Glutamatergic neuron (in vitro differentiated cells): ENCODE results near the gene NMRAL1. TPM values are rescaled to one million over a fixed set of nuclear protein-coding genes. Genes with fewer than 3 reads are reported as not detected.

Source experiments
- DNase-seq: peaks from one replicate; pipeline ENCODE4 v3.0.0; 2022
- H3K27ac Mint-ChIP-seq: one replicate; pipeline ENCODE4 v1.8.0; 2020; ENCODE audit warnings: mild to moderate bottlenecking, mixed read lengths, inconsistent platforms; ENCODE audit not compliant: unreplicated experiment
- H3K27me3 Mint-ChIP-seq: one replicate; pipeline ENCODE4 v1.8.0; 2020; ENCODE audit warnings: mild to moderate bottlenecking, moderate library complexity, mixed read lengths, inconsistent platforms; ENCODE audit not compliant: unreplicated experiment
- H3K36me3 Mint-ChIP-seq: one replicate; pipeline ENCODE4 v1.8.0; 2020; ENCODE audit warnings: mild to moderate bottlenecking, mixed read lengths, inconsistent platforms; ENCODE audit not compliant: unreplicated experiment
- H3K4me1 Mint-ChIP-seq: one replicate; pipeline ENCODE4 v1.8.0; 2020; ENCODE audit warnings: mild to moderate bottlenecking, low read depth, mixed read lengths, inconsistent platforms; ENCODE audit not compliant: unreplicated experiment
- H3K4me3 Mint-ChIP-seq: one replicate; pipeline ENCODE4 v1.8.0; 2020; ENCODE audit warnings: mild to moderate bottlenecking, mixed read lengths, inconsistent platforms; ENCODE audit not compliant: unreplicated experiment
- H3K9me3 Mint-ChIP-seq: one replicate; pipeline ENCODE4 v1.8.0; 2020; ENCODE audit warnings: mild to moderate bottlenecking, moderate library complexity, mixed read lengths, inconsistent platforms; ENCODE audit not compliant: unreplicated experiment
- total RNA-seq: library from RNA; stranded (reverse); fragmentation: NEBNext Ultra II Directional; extraction: Animal tissue kit (Norgen Biotek cat#: 25700); gene quantifications from one replicate; pipeline ENCODE4 v1.2.1, GENCODE V29; 2021; ENCODE audit not compliant: unreplicated experiment
- TF ChIP-seq, protein P1 (sequence below): fragments of 200-600 bp; sonication (generic); IDR thresholded peaks from one replicate; pipeline ENCODE4 v1.5.0; 2021; ENCODE audit not compliant: partially characterized antibody, unreplicated experiment

Gene NMRAL1
- total RNA-seq, 1 donor from 2014 or later = 38.3 TPM

- Mint-ChIP-seq H3K36me3 (peaks cover 4% of the 10 kb centered on the region), H3K4me3 (no peak overlapping the region), H3K27ac (no peak overlapping the region), H3K27me3 (no peaks in the 10 kb centered on the region), H3K9me3 (peaks cover 5% of the 10 kb centered on the region), H3K4me1 (peaks cover 34% of the 10 kb centered on the region)
- TF ChIP-seq, protein P1, sequence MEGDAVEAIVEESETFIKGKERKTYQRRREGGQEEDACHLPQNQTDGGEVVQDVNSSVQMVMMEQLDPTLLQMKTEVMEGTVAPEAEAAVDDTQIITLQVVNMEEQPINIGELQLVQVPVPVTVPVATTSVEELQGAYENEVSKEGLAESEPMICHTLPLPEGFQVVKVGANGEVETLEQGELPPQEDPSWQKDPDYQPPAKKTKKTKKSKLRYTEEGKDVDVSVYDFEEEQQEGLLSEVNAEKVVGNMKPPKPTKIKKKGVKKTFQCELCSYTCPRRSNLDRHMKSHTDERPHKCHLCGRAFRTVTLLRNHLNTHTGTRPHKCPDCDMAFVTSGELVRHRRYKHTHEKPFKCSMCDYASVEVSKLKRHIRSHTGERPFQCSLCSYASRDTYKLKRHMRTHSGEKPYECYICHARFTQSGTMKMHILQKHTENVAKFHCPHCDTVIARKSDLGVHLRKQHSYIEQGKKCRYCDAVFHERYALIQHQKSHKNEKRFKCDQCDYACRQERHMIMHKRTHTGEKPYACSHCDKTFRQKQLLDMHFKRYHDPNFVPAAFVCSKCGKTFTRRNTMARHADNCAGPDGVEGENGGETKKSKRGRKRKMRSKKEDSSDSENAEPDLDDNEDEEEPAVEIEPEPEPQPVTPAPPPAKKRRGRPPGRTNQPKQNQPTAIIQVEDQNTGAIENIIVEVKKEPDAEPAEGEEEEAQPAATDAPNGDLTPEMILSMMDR = peak; percentile 90
- no peak for DNase-seq
Observed at GRCh38 chr16:4506450-4506849, 32.0 kb upstream of the NMRAL1 start.

- Mint-ChIP-seq H3K4me3 (no peak overlapping the region), H3K36me3 (peaks cover 4% of the 10 kb centered on the region), H3K27me3 (no peaks in the 10 kb centered on the region)
Observed at GRCh38 chr16:4505356-4506147, 31.1 kb upstream of the NMRAL1 start.

DNA sequence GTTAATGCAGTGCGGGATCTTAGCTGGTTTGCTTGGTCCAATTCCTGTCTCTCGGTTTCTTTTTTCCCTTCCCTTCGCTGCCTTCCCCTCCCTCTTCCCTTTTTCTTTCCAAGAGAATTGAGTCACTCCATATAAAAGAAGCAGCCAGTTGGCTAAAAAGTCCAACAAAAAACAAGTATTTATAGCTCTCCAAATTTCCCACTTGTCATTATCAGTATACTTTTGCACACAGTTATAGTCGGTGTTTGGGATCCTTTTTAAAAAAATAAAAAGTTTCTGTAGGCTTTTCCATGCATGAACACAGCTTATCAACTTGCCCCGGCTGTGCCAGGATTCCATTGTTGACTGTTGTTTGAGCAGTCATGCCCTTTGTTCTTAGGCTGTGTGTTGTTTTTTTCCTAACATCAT is 26.6 kb upstream of the NMRAL1 start:
- Mint-ChIP-seq H3K36me3 (no peaks in the 10 kb centered on the region), H3K4me3 (no peak overlapping the region), H3K4me1 (peaks cover 49% of the 10 kb centered on the region), H3K9me3 (peaks cover 2% of the 10 kb centered on the region), H3K27ac (no peak overlapping the region), H3K27me3 (no peaks in the 10 kb centered on the region)
- TF ChIP-seq, protein P1 = no peak
- DNase-seq = no peak

More at GRCh38 chr16:4505356-4506147, 31.1 kb upstream of the NMRAL1 start:
- no peak for DNase-seq
- TF ChIP-seq, protein P1 = no peak
- Mint-ChIP-seq H3K9me3 (peaks cover 5% of the 10 kb centered on the region), H3K4me1 (peaks cover 31% of the 10 kb centered on the region), H3K27ac (peak overlapping the region; percentile 64)

GRCh38 chr16:4500272-4500671 is 25.8 kb upstream of the NMRAL1 start:
- no peak overlapping the region for H3K27ac Mint-ChIP-seq
- H3K4me3 Mint-ChIP-seq = no peak overlapping the region
- peaks cover 44% of the 10 kb centered on the region for H3K4me1 Mint-ChIP-seq
- peaks cover 2% of the 10 kb centered on the region for H3K9me3 Mint-ChIP-seq
- DNase-seq = no peak
- H3K27me3 Mint-ChIP-seq = no peaks in the 10 kb centered on the region
- TF ChIP-seq, protein P1 = no peak
- no peaks in the 10 kb centered on the region for H3K36me3 Mint-ChIP-seq

DNA sequence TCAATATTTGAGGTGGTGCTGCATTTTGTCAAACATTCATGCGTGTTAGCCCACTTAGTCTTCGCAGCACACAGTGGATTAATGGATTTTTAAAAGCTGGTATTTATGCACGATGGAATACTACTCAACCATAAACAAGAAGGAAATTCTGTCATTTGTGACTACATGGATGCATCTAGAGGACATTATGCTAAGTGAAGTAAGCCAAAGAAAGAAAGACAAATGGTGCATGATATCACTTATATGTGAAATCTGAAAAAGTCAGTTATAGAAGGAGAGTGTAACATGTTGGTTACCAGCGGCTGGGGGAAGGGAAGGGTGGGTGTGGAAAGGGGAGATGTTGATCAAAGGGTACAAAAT is 24.8 kb upstream of the NMRAL1 start:
- peak overlapping the region; percentile 24 for H3K27ac Mint-ChIP-seq
- no peaks in the 10 kb centered on the region for H3K36me3 Mint-ChIP-seq
- no peaks in the 10 kb centered on the region for H3K27me3 Mint-ChIP-seq
- H3K4me1 Mint-ChIP-seq = peaks cover 39% of the 10 kb centered on the region
- peak overlapping the region; percentile 32 for H3K4me3 Mint-ChIP-seq
- no peaks in the 10 kb centered on the region for H3K9me3 Mint-ChIP-seq
- TF ChIP-seq, protein P1 = no peak
- no peak for DNase-seq
